ENCODE measurements around the gene NECAB2. TPM values are rescaled to one million over a fixed set of nuclear protein-coding genes. Genes with fewer than 3 reads are reported as not detected.

Gene NECAB2
- total RNA-seq, 1 experiment from 2014 or later = 0.81 TPM

- in situ Hi-C loops (cut with HindIII; ENCODE audit: low pct_unique_long_range_greater_than_20kb, low sequenced_read_pairs) = no loop called here
These were observed 33.7 kb downstream of the NECAB2 start for GRCh38 chr16:84001726-84002125.

GRCh38 chr16:84003038-84003437 lies 35.0 kb downstream of the NECAB2 start:
- in situ Hi-C loops (cut with HindIII; ENCODE audit: low pct_unique_long_range_greater_than_20kb, low sequenced_read_pairs) = no loop called here
- DNase-seq (ENCODE audit: low read depth) = no peak

More at GRCh38 chr16:84001726-84002125, 33.7 kb downstream of the NECAB2 start:
- DNase-seq (ENCODE audit: low read depth) = no peak

GRCh38 chr16:84004442-84004841 lies 36.4 kb downstream of the NECAB2 start:
- in situ Hi-C loops (cut with HindIII; ENCODE audit: low pct_unique_long_range_greater_than_20kb, low sequenced_read_pairs) = no loop called here
- DNase-seq (ENCODE audit: low read depth) = no peak

- no peak for DNase-seq (ENCODE audit: low read depth)
- in situ Hi-C loops (cut with HindIII; ENCODE audit: low pct_unique_long_range_greater_than_20kb, low sequenced_read_pairs) = no loop called here
These were observed 37.3 kb downstream of the NECAB2 start for GRCh38 chr16:84005391-84005790.

- DNase-seq (ENCODE audit: low read depth) = no peak
- in situ Hi-C loops (cut with HindIII; ENCODE audit: low pct_unique_long_range_greater_than_20kb, low sequenced_read_pairs) = no loop called here
These were observed 39.5 kb downstream of the NECAB2 start for GRCh38 chr16:84007520-84007919.

GRCh38 chr16:84007965-84008364 lies 39.9 kb downstream of the NECAB2 start:
- in situ Hi-C loops (cut with HindIII; ENCODE audit: low pct_unique_long_range_greater_than_20kb, low sequenced_read_pairs) = no loop called here
- no peak for DNase-seq (ENCODE audit: low read depth)

GRCh38 chr16:84009282-84009681 lies 41.2 kb downstream of the NECAB2 start:
- DNase-seq (ENCODE audit: low read depth) = no peak
- in situ Hi-C loops (cut with HindIII; ENCODE audit: low pct_unique_long_range_greater_than_20kb, low sequenced_read_pairs) = no loop called here

GRCh38 chr16:84013787-84014569 lies 45.9 kb downstream of the NECAB2 start:
- peak; percentile 100 for DNase-seq (ENCODE audit: low read depth)
- in situ Hi-C loops (cut with HindIII; ENCODE audit: low pct_unique_long_range_greater_than_20kb, low sequenced_read_pairs) = no loop called here

GRCh38 chr16:84014570-84015327 lies 46.7 kb downstream of the NECAB2 start:
- in situ Hi-C loops (cut with HindIII; ENCODE audit: low pct_unique_long_range_greater_than_20kb, low sequenced_read_pairs) = no loop called here
- no peak for DNase-seq (ENCODE audit: low read depth)

GRCh38 chr16:84015399-84015798 lies 47.4 kb downstream of the NECAB2 start:
- in situ Hi-C loops (cut with HindIII; ENCODE audit: low pct_unique_long_range_greater_than_20kb, low sequenced_read_pairs) = no loop called here

GRCh38 chr16:84016477-84016876 lies 48.4 kb downstream of the NECAB2 start:
- DNase-seq (ENCODE audit: low read depth) = no peak
- in situ Hi-C loops (cut with HindIII; ENCODE audit: low pct_unique_long_range_greater_than_20kb, low sequenced_read_pairs) = no loop called here

More at GRCh38 chr16:84015399-84015798, 47.4 kb downstream of the NECAB2 start:
- DNase-seq (ENCODE audit: low read depth) = no peak

- DNase-seq (ENCODE audit: low read depth) = no peak
- in situ Hi-C loops (cut with HindIII; ENCODE audit: low pct_unique_long_range_greater_than_20kb, low sequenced_read_pairs) = no loop called here
These were observed 50.7 kb downstream of the NECAB2 start for GRCh38 chr16:84018710-84019109.

- in situ Hi-C loops (cut with HindIII; ENCODE audit: low pct_unique_long_range_greater_than_20kb, low sequenced_read_pairs) = no loop called here
- DNase-seq (ENCODE audit: low read depth) = no peak
These were observed 52.3 kb downstream of the NECAB2 start for GRCh38 chr16:84020353-84020752.

- DNase-seq (ENCODE audit: low read depth) = no peak
- in situ Hi-C loops (cut with HindIII; ENCODE audit: low pct_unique_long_range_greater_than_20kb, low sequenced_read_pairs) = no loop called here
These were observed 53.4 kb downstream of the NECAB2 start for GRCh38 chr16:84021488-84021887.

GRCh38 chr16:84022644-84023043 lies 54.6 kb downstream of the NECAB2 start:
- in situ Hi-C loops (cut with HindIII; ENCODE audit: low pct_unique_long_range_greater_than_20kb, low sequenced_read_pairs) = no loop called here
- no peak for DNase-seq (ENCODE audit: low read depth)

- in situ Hi-C loops (cut with HindIII; ENCODE audit: low pct_unique_long_range_greater_than_20kb, low sequenced_read_pairs) = no loop called here
- DNase-seq (ENCODE audit: low read depth) = peak; percentile 51
These were observed 56.8 kb downstream of the NECAB2 start for GRCh38 chr16:84024854-84025253.

- DNase-seq (ENCODE audit: low read depth) = no peak
- in situ Hi-C loops (cut with HindIII; ENCODE audit: low pct_unique_long_range_greater_than_20kb, low sequenced_read_pairs) = no loop called here
These were observed 58.6 kb downstream of the NECAB2 start for GRCh38 chr16:84026606-84027005.

GRCh38 chr16:84027625-84028024 lies 59.6 kb downstream of the NECAB2 start:
- no peak for DNase-seq (ENCODE audit: low read depth)
- in situ Hi-C loops (cut with HindIII; ENCODE audit: low pct_unique_long_range_greater_than_20kb, low sequenced_read_pairs) = no loop called here

GRCh38 chr16:84029297-84030047 lies 61.4 kb downstream of the NECAB2 start:
- in situ Hi-C loops (cut with HindIII; ENCODE audit: low pct_unique_long_range_greater_than_20kb, low sequenced_read_pairs) = no loop called here
- no peak for DNase-seq (ENCODE audit: low read depth)

All from Caki2 (cell line).